Hepatocyte (in vitro differentiated cells): ENCODE results near the gene C3orf38. TPM values are rescaled to one million over a fixed set of nuclear protein-coding genes. Genes with fewer than 3 reads are reported as not detected.
A peak's percentile ranks its signal among the peaks of the same experiment; 100 is the strongest.

Source experiments
- DNase-seq: peaks from one replicate; pipeline ENCODE4 v3.0.0-alpha.2; 2016; ENCODE audit warnings: low spot score
- H2AFZ ChIP-seq: fragments of 200-600 bp; sonication (generic); 2 replicates; pipeline ENCODE4 v1.6.0; 2016; ENCODE audit warnings: antibody characterized with exemption, mild to moderate bottlenecking
- H3K27ac ChIP-seq: fragments of 200-600 bp; sonication (generic); 2 replicates; pipeline ENCODE4 v1.5.1; 2016; ENCODE audit warnings: mild to moderate bottlenecking
- H3K27me3 ChIP-seq: fragments of 200-600 bp; sonication (generic); 2 replicates; pipeline ENCODE4 v1.6.1; 2016
- H3K36me3 ChIP-seq: fragments of 200-600 bp; sonication (generic); replicated peaks from 2 replicates; pipeline ENCODE4 v1.5.1; 2016; ENCODE audit warnings: low read depth; ENCODE audit not compliant: insufficient read depth
- H3K4me1 ChIP-seq: fragments of 200-600 bp; sonication (generic); 2 replicates; pipeline ENCODE4 v1.5.1; 2016; ENCODE audit warnings: mild to moderate bottlenecking, moderate library complexity; ENCODE audit not compliant: insufficient read depth
- H3K4me2 ChIP-seq: fragments of 200-600 bp; sonication (generic); 2 replicates; pipeline ENCODE4 v1.6.0; 2016
- H3K4me3 ChIP-seq: fragments of 200-600 bp; sonication (generic); 2 replicates; pipeline ENCODE4 v1.5.1; 2016; ENCODE audit warnings: mild to moderate bottlenecking
- H3K79me2 ChIP-seq: fragments of 200-600 bp; sonication (generic); 2 replicates; pipeline ENCODE4 v1.6.0; 2017; ENCODE audit warnings: mild to moderate bottlenecking
- H3K9me2 ChIP-seq: fragments of 200-600 bp; sonication (generic); replicated peaks from 2 replicates; pipeline ENCODE4 v1.6.0; 2017; ENCODE audit warnings: mild to moderate bottlenecking; ENCODE audit not compliant: insufficient read depth
- H3K9me3 ChIP-seq: fragments of 200-600 bp; sonication (generic); 2 replicates; pipeline ENCODE4 v1.5.1; 2016; ENCODE audit warnings: low read depth, mild to moderate bottlenecking
- H4K20me1 ChIP-seq: fragments of 200-600 bp; sonication (generic); 2 replicates; pipeline ENCODE4 v1.6.0; 2016; ENCODE audit warnings: mild to moderate bottlenecking; ENCODE audit not compliant: insufficient read depth, poor library complexity, severe bottlenecking
- EZH2 ChIP-seq: fragments of 200-600 bp; sonication (generic); IDR thresholded peaks from 2 replicates; pipeline ENCODE4 v1.6.1; 2016; ENCODE audit warnings: antibody characterized with exemption, mild to moderate bottlenecking, borderline replicate concordance
- EZH2phosphoT487 ChIP-seq: fragments of 200-600 bp; sonication (generic); IDR thresholded peaks from one replicate; pipeline ENCODE4 v1.6.1; 2018; ENCODE audit warnings: antibody characterized with exemption, mild to moderate bottlenecking, low read depth, moderate library complexity; ENCODE audit not compliant: unreplicated experiment, severe bottlenecking
- WGBS: methylation state at CpG from one replicate; pipeline ENCODE4 v1.1.6; 2016; ENCODE audit warnings: low lambda C conversion rate; ENCODE audit errors: missing lambda C conversion rate; 5-methylcytosine and 5-hydroxymethylcytosine counted together
- polyA plus RNA-seq: library from polyadenylated mRNA; unstranded; fragments of >200 nt; fragmentation: Nextera tagmentation; extraction: Ambion mirVana; gene quantifications from 2 replicates; pipeline ENCODE4 v1.2.1, GENCODE V29; 2016
- total RNA-seq: library from RNA; depleted of rRNA; stranded (reverse); fragments of >200 nt; gene quantifications from 2 replicates; pipeline ENCODE4 v1.2.3, GENCODE V29; 2014
- TF ChIP-seq, protein P1 (sequence below): fragments of 200-600 bp; sonication (generic); IDR thresholded peaks from 2 replicates; pipeline ENCODE4 v1.5.1; 2016; ENCODE audit warnings: antibody characterized with exemption, mild to moderate bottlenecking; ENCODE audit not compliant: poor library complexity

Gene C3orf38
- total and polyA plus RNA-seq, 2 experiments from 2014 or later: 15.3 to 35.5 TPM

- H3K27ac ChIP-seq: no peak overlapping the region
- no peaks in the 10 kb centered on the region for H3K27me3 ChIP-seq
- no peak overlapping the region for H3K4me3 ChIP-seq
- no peak overlapping the region for H2AFZ ChIP-seq
- no peaks in the 10 kb centered on the region for H3K4me1 ChIP-seq
- peaks cover 8% of the 10 kb centered on the region for H3K79me2 ChIP-seq
- TF ChIP-seq, protein P1, sequence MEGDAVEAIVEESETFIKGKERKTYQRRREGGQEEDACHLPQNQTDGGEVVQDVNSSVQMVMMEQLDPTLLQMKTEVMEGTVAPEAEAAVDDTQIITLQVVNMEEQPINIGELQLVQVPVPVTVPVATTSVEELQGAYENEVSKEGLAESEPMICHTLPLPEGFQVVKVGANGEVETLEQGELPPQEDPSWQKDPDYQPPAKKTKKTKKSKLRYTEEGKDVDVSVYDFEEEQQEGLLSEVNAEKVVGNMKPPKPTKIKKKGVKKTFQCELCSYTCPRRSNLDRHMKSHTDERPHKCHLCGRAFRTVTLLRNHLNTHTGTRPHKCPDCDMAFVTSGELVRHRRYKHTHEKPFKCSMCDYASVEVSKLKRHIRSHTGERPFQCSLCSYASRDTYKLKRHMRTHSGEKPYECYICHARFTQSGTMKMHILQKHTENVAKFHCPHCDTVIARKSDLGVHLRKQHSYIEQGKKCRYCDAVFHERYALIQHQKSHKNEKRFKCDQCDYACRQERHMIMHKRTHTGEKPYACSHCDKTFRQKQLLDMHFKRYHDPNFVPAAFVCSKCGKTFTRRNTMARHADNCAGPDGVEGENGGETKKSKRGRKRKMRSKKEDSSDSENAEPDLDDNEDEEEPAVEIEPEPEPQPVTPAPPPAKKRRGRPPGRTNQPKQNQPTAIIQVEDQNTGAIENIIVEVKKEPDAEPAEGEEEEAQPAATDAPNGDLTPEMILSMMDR: no peak
- TF ChIP-seq EZH2phosphoT487 (no peak), EZH2 (no peak)
- WGBS: 91% methylated on average over 1 of the region's 1 CpG
- H4K20me1 ChIP-seq: no peaks in the 10 kb centered on the region
- no peak for DNase-seq
- no peaks in the 10 kb centered on the region for H3K36me3 ChIP-seq
- H3K9me2 ChIP-seq: no peaks in the 10 kb centered on the region
- no peaks in the 10 kb centered on the region for H3K9me3 ChIP-seq
- H3K4me2 ChIP-seq: no peak overlapping the region
These were observed 37.5 kb upstream of the C3orf38 start for GRCh38 chr3:88112289-88112688.

DNA sequence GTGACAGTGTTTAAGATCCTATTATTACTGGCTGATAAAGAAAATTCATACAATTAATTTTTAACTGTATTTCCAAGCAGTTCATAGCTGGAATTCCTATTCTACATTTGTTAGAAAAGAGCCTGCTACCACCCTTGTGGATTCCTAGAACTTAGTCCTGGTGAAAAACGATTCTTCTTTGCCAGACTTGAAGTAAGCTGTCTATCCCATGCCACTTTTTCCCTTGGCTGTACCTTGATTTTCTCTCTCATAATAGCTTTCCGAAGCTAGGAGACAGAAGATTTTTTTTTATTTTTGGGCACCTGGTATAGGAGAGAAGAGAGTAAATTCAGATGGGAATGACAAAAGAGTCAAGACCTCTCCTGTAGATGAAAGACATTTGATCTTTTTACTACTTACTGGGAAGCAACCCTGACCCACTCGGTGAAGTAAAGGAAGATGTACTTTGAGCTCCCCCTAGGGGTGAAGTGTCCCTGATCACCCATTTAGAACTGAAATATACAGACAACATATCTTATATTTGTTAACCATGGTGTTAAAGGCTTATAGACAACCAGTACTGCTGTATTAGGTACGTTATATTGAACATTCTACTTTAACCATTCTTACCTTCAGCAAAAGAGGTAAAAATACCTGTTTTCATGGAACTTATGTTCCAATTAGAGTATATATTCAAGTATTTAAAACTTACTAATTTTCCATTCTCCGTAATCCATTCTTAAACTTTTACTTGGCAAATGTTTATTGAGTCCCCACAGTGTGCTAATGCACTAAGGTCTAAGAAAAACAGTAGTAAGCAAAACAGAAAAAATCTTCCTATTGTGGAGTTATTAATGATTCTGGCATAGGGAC is 36.2 kb upstream of the C3orf38 start:
- H3K4me2 ChIP-seq: no peak overlapping the region
- 47% methylated on average over 5 of the region's 5 CpGs for WGBS
- peak; percentile 82 for DNase-seq
- no peak overlapping the region for H2AFZ ChIP-seq
- H3K27me3 ChIP-seq: no peaks in the 10 kb centered on the region
- H3K27ac ChIP-seq: no peak overlapping the region
- no peaks in the 10 kb centered on the region for H3K36me3 ChIP-seq
- H3K4me3 ChIP-seq: no peak overlapping the region
- no peaks in the 10 kb centered on the region for H4K20me1 ChIP-seq
- peaks cover 5% of the 10 kb centered on the region for H3K79me2 ChIP-seq
- H3K9me2 ChIP-seq: no peaks in the 10 kb centered on the region
- no peaks in the 10 kb centered on the region for H3K9me3 ChIP-seq
- TF ChIP-seq EZH2phosphoT487: no peak
- TF ChIP-seq, protein P1: peak; percentile 62
- H3K4me1 ChIP-seq: no peaks in the 10 kb centered on the region

DNA sequence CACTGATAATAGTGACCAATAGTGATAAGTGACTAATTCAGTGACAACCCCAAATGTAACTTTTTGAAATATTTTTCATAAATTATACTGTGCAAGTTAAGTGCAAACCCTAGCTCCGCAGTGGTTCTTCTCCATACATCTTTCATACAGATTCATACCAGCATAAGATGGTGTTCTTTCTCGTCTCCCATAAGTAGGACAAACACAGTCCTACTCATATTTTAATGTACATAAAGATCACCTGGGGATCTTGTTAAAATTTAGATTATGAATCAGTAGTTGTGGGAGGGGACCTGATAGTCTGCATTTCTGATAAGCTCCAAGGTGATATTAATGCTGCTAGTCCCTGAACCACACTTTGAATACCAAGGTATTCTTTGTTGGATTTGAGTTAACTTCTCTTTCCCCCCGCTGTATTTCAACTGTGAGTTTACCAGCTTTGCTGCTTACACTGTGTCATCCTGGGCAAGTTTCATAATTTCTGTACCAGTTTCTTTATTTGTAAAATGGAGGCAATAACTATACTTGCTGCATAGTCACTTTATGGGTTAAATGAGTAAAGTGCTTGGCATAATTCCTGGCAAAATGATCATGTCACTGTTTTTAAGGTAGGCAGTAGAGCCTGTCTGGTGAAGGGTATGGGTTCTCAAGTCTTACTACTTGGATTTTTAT is 34.7 kb upstream of the C3orf38 start:
- Histone ChIP-seq H3K9me2 (no peaks in the 10 kb centered on the region), H3K36me3 (no peaks in the 10 kb centered on the region), H2AFZ (no peak overlapping the region), H3K4me2 (no peak overlapping the region), H4K20me1 (no peaks in the 10 kb centered on the region), H3K4me1 (no peaks in the 10 kb centered on the region), H3K4me3 (no peak overlapping the region), H3K9me3 (no peaks in the 10 kb centered on the region), H3K27ac (no peak overlapping the region), H3K79me2 (peaks cover 5% of the 10 kb centered on the region), H3K27me3 (no peaks in the 10 kb centered on the region)
- WGBS: 97% methylated on average over 3 of the region's 3 CpGs
- DNase-seq: no peak
- TF ChIP-seq EZH2 (no peak), EZH2phosphoT487 (no peak)
- TF ChIP-seq, protein P1: no peak
